ENCODE data around the gene PKNOX2.
A peak's percentile ranks its signal among the peaks of the same experiment; 100 is the strongest.

PKNOX2 gene

GRCh38 chr11:125326126-125326525 is 161.6 kb downstream of the PKNOX2 start:
- Histone ChIP-seq H3K4me1 (ENCODE audit: control insufficient read depth, insufficient read depth, low read length) (no peaks in the 10 kb centered on the region), H3K9me3 (ENCODE audit: control insufficient read depth in 2 of 2, low read length in 2 of 2) (no peaks in the 10 kb centered on the region), H3K27ac (ENCODE audit: low read length) (no peak overlapping the region), H3K4me3 (ENCODE audit: low read length in 2 of 2) (no peak overlapping the region), H3K27me3 (ENCODE audit: control insufficient read depth in 1 of 2, insufficient read depth in 2 of 2, low read length in 2 of 2) (peaks cover 0 to 3% of the 10 kb centered on the region in 2 donors), H3K36me3 (ENCODE audit: control insufficient read depth in 2 of 2, insufficient read depth in 2 of 2, low read length in 2 of 2) (no peaks in the 10 kb centered on the region), H3K9ac (ENCODE audit: low read length in 2 of 2) (no peak overlapping the region)

- Histone ChIP-seq H3K4me1 (ENCODE audit: control insufficient read depth, insufficient read depth, low read length) (no peaks in the 10 kb centered on the region), H3K9me3 (ENCODE audit: control insufficient read depth in 2 of 2, low read length in 2 of 2) (no peaks in the 10 kb centered on the region), H3K9ac (ENCODE audit: low read length in 2 of 2) (no peak overlapping the region), H3K27me3 (ENCODE audit: control insufficient read depth in 1 of 2, insufficient read depth in 2 of 2, low read length in 2 of 2) (peaks cover 0 to 3% of the 10 kb centered on the region in 2 donors), H3K27ac (ENCODE audit: low read length) (no peak overlapping the region), H3K4me3 (ENCODE audit: low read length in 2 of 2) (no peak overlapping the region), H3K36me3 (ENCODE audit: control insufficient read depth in 2 of 2, insufficient read depth in 2 of 2, low read length in 2 of 2) (no peaks in the 10 kb centered on the region)
Measured at GRCh38 chr11:125327518-125328224, 163.1 kb downstream of the PKNOX2 start.

- no peak overlapping the region for H3K9ac ChIP-seq (ENCODE audit: low read length in 2 of 2)
- no peak overlapping the region for H3K27ac ChIP-seq (ENCODE audit: low read length)
- no peaks in the 10 kb centered on the region for H3K27me3 ChIP-seq (ENCODE audit: control insufficient read depth in 1 of 2, insufficient read depth in 2 of 2, low read length in 2 of 2)
- H3K4me1 ChIP-seq (ENCODE audit: control insufficient read depth, insufficient read depth, low read length): no peaks in the 10 kb centered on the region
- H3K9me3 ChIP-seq (ENCODE audit: control insufficient read depth in 2 of 2, low read length in 2 of 2): no peaks in the 10 kb centered on the region
- no peaks in the 10 kb centered on the region for H3K36me3 ChIP-seq (ENCODE audit: control insufficient read depth in 2 of 2, insufficient read depth in 2 of 2, low read length in 2 of 2)
- H3K4me3 ChIP-seq (ENCODE audit: low read length in 2 of 2): no peak overlapping the region
Measured at GRCh38 chr11:125328225-125328580, 163.7 kb downstream of the PKNOX2 start.

- H3K9me3 ChIP-seq (ENCODE audit: control insufficient read depth in 2 of 2, low read length in 2 of 2): no peaks in the 10 kb centered on the region
- no peak overlapping the region for H3K27ac ChIP-seq (ENCODE audit: low read length)
- no peaks in the 10 kb centered on the region for H3K36me3 ChIP-seq (ENCODE audit: control insufficient read depth in 2 of 2, insufficient read depth in 2 of 2, low read length in 2 of 2)
Measured at GRCh38 chr11:125329786-125330185, 165.2 kb downstream of the PKNOX2 start.

GRCh38 chr11:125330462-125331325 is 166.1 kb downstream of the PKNOX2 start:
- no peaks in the 10 kb centered on the region for H3K27me3 ChIP-seq (ENCODE audit: control insufficient read depth in 1 of 2, insufficient read depth in 2 of 2, low read length in 2 of 2)
- no peaks in the 10 kb centered on the region for H3K36me3 ChIP-seq (ENCODE audit: control insufficient read depth in 2 of 2, insufficient read depth in 2 of 2, low read length in 2 of 2)
- no peak overlapping the region for H3K27ac ChIP-seq (ENCODE audit: low read length)
- peaks cover 7% of the 10 kb centered on the region for H3K4me1 ChIP-seq (ENCODE audit: control insufficient read depth, insufficient read depth, low read length)
- no peak overlapping the region for H3K4me3 ChIP-seq (ENCODE audit: low read length in 2 of 2)
- no peaks in the 10 kb centered on the region for H3K9me3 ChIP-seq (ENCODE audit: control insufficient read depth in 2 of 2, low read length in 2 of 2)
- no peak overlapping the region for H3K9ac ChIP-seq (ENCODE audit: low read length in 2 of 2)

More at GRCh38 chr11:125329786-125330185, 165.2 kb downstream of the PKNOX2 start:
- no peak overlapping the region for H3K4me3 ChIP-seq (ENCODE audit: low read length in 2 of 2)
- H3K9ac ChIP-seq (ENCODE audit: low read length in 2 of 2): no peak overlapping the region
- H3K27me3 ChIP-seq (ENCODE audit: control insufficient read depth in 1 of 2, insufficient read depth in 2 of 2, low read length in 2 of 2): no peaks in the 10 kb centered on the region
- peaks cover 1% of the 10 kb centered on the region for H3K4me1 ChIP-seq (ENCODE audit: control insufficient read depth, insufficient read depth, low read length)

GRCh38 chr11:125331357-125332035 is 166.9 kb downstream of the PKNOX2 start:
- H3K27me3 ChIP-seq (ENCODE audit: control insufficient read depth in 1 of 2, insufficient read depth in 2 of 2, low read length in 2 of 2): no peaks in the 10 kb centered on the region
- H3K4me3 ChIP-seq (ENCODE audit: low read length in 2 of 2): no peak overlapping the region
- no peaks in the 10 kb centered on the region for H3K36me3 ChIP-seq (ENCODE audit: control insufficient read depth in 2 of 2, insufficient read depth in 2 of 2, low read length in 2 of 2)
- no peaks in the 10 kb centered on the region for H3K9me3 ChIP-seq (ENCODE audit: control insufficient read depth in 2 of 2, low read length in 2 of 2)
- peaks cover 7% of the 10 kb centered on the region for H3K4me1 ChIP-seq (ENCODE audit: control insufficient read depth, insufficient read depth, low read length)
- no peak overlapping the region for H3K27ac ChIP-seq (ENCODE audit: low read length)
- H3K9ac ChIP-seq (ENCODE audit: low read length in 2 of 2): no peak overlapping the region

GRCh38 chr11:125332821-125333220 is 168.3 kb downstream of the PKNOX2 start:
- no peak overlapping the region for H3K4me3 ChIP-seq (ENCODE audit: low read length in 2 of 2)

GRCh38 chr11:125333354-125334073 is 169.0 kb downstream of the PKNOX2 start:
- Histone ChIP-seq H3K9me3 (ENCODE audit: control insufficient read depth in 2 of 2, low read length in 2 of 2) (no peaks in the 10 kb centered on the region), H3K27ac (ENCODE audit: low read length) (no peak overlapping the region), H3K27me3 (ENCODE audit: control insufficient read depth in 1 of 2, insufficient read depth in 2 of 2, low read length in 2 of 2) (no peaks in the 10 kb centered on the region), H3K36me3 (ENCODE audit: control insufficient read depth in 2 of 2, insufficient read depth in 2 of 2, low read length in 2 of 2) (peaks cover 0 to under 1% of the 10 kb centered on the region in 2 donors), H3K4me1 (ENCODE audit: control insufficient read depth, insufficient read depth, low read length) (peaks cover 16% of the 10 kb centered on the region), H3K4me3 (ENCODE audit: low read length in 2 of 2) (no peak overlapping the region), H3K9ac (ENCODE audit: low read length in 2 of 2) (no peak overlapping the region)

More at GRCh38 chr11:125332821-125333220, 168.3 kb downstream of the PKNOX2 start:
- Histone ChIP-seq H3K27me3 (ENCODE audit: control insufficient read depth in 1 of 2, insufficient read depth in 2 of 2, low read length in 2 of 2) (no peaks in the 10 kb centered on the region), H3K36me3 (ENCODE audit: control insufficient read depth in 2 of 2, insufficient read depth in 2 of 2, low read length in 2 of 2) (no peaks in the 10 kb centered on the region), H3K9me3 (ENCODE audit: control insufficient read depth in 2 of 2, low read length in 2 of 2) (no peaks in the 10 kb centered on the region), H3K27ac (ENCODE audit: low read length) (no peak overlapping the region), H3K4me1 (ENCODE audit: control insufficient read depth, insufficient read depth, low read length) (peaks cover 10% of the 10 kb centered on the region), H3K9ac (ENCODE audit: low read length in 2 of 2) (no peak overlapping the region)

- H3K4me1 ChIP-seq (ENCODE audit: control insufficient read depth, insufficient read depth, low read length): peaks cover 23% of the 10 kb centered on the region
- no peaks in the 10 kb centered on the region for H3K27me3 ChIP-seq (ENCODE audit: control insufficient read depth in 1 of 2, insufficient read depth in 2 of 2, low read length in 2 of 2)
- H3K9ac ChIP-seq (ENCODE audit: low read length in 2 of 2): no peak overlapping the region
- peak overlapping the region; percentile 18 for H3K27ac ChIP-seq (ENCODE audit: low read length)
- peaks cover 0 to 2% of the 10 kb centered on the region in 2 donors for H3K36me3 ChIP-seq (ENCODE audit: control insufficient read depth in 2 of 2, insufficient read depth in 2 of 2, low read length in 2 of 2)
- no peaks in the 10 kb centered on the region for H3K9me3 ChIP-seq (ENCODE audit: control insufficient read depth in 2 of 2, low read length in 2 of 2)
- no peak overlapping the region for H3K4me3 ChIP-seq (ENCODE audit: low read length in 2 of 2)
Measured at GRCh38 chr11:125335106-125335505, 170.6 kb downstream of the PKNOX2 start.

All from stomach smooth muscle (tissue), 2 donors.